PFSK-1 (cell line): ENCODE data around the gene CFD.

Experiments used
- POLR2AphosphoS5 ChIP-seq: IDR thresholded peaks from 2 replicates; pipeline ENCODE4 v1.6.1; 2012; ENCODE audit warnings: low read depth, mild to moderate bottlenecking, control low read depth, low read length, moderate library complexity
- SIN3A ChIP-seq: IDR thresholded peaks from 2 replicates; pipeline ENCODE4 v1.6.1; 2012; ENCODE audit warnings: mild to moderate bottlenecking, low read length, moderate library complexity, borderline replicate concordance; ENCODE audit not compliant: insufficient read depth

- TF ChIP-seq POLR2AphosphoS5 (no peak), SIN3A (no peak)
Measured at GRCh38 chr19:896999-897398, 37.5 kb downstream of the CFD start.
